WTC11 (cell line): ENCODE data around the gene AGPS. TPM values are rescaled to one million over a fixed set of nuclear protein-coding genes. Genes with fewer than 3 reads are reported as not detected.

Experiments used
- ATAC-seq: fragments of 200-7000 bp; cut with Tn5 transposase; 2 replicates; pipeline ENCODE4 v1.10.0; 2021; ENCODE audit warnings: mild to moderate bottlenecking, moderate library complexity
- CTCF ChIA-PET: fragments of 300-600 bp; sonication (Branson Sonifier 250); formaldehyde crosslinking; loops from one replicate; lab custom pipeline; 2021; ENCODE audit warnings: antibody characterized with exemption; lab: Charles Lee
- POLR2A ChIA-PET: fragments of 350-600 bp; sonication (Branson Sonifier 250); formaldehyde crosslinking; loops from one replicate; lab custom pipeline; 2021; ENCODE audit warnings: antibody characterized with exemption; lab: Charles Lee
- DNase-seq: peaks from one replicate; pipeline ENCODE4 v3.0.0; 2021; ENCODE audit warnings: low spot score
- H3K27ac Mint-ChIP-seq: 2 replicates; pipeline ENCODE4 v1.8.0; 2021; ENCODE audit warnings: mixed read lengths
- H3K27me3 Mint-ChIP-seq: 2 replicates; pipeline ENCODE4 v1.8.0; 2021; ENCODE audit warnings: low read depth, mild to moderate bottlenecking, moderate library complexity, mixed read lengths
- H3K36me3 Mint-ChIP-seq: 2 replicates; pipeline ENCODE4 v1.8.0; 2021; ENCODE audit warnings: mixed read lengths
- H3K4me1 Mint-ChIP-seq: 2 replicates; pipeline ENCODE4 v1.8.0; 2022; ENCODE audit warnings: mixed read lengths
- H3K4me3 Mint-ChIP-seq: 2 replicates; pipeline ENCODE4 v1.8.0; 2021; ENCODE audit warnings: mild to moderate bottlenecking, moderate library complexity, mixed read lengths
- H3K9me3 Mint-ChIP-seq: 2 replicates; pipeline ENCODE4 v1.8.0; 2021; ENCODE audit warnings: mixed read lengths
- CBFB ChIP-seq: sonication (generic); formaldehyde crosslinking; IDR thresholded peaks from 2 replicates; pipeline ENCODE4 v1.8.1; 2022; ENCODE audit warnings: mild to moderate bottlenecking, low read depth, missing genetic modification reagents
- E2F5 ChIP-seq: sonication (generic); formaldehyde crosslinking; IDR thresholded peaks from 2 replicates; pipeline ENCODE4 v1.8.1; 2022; ENCODE audit warnings: mild to moderate bottlenecking, moderate library complexity, missing genetic modification reagents
- ERG ChIP-seq: fragments of 250-450 bp; sonication (Bioruptor Pico); IDR thresholded peaks from 2 replicates; pipeline ENCODE4 v1.8.0; 2021; ENCODE audit warnings: mild to moderate bottlenecking
- ESRRA ChIP-seq: sonication (generic); formaldehyde crosslinking; IDR thresholded peaks from 2 replicates; pipeline ENCODE4 v1.8.1; 2022; ENCODE audit warnings: mild to moderate bottlenecking, missing genetic modification reagents, borderline replicate concordance
- ETV6 ChIP-seq: sonication (generic); formaldehyde crosslinking; IDR thresholded peaks from 2 replicates; pipeline ENCODE4 v1.8.1; 2022; ENCODE audit warnings: mild to moderate bottlenecking, missing genetic modification reagents
- FOXJ3 ChIP-seq: sonication (generic); formaldehyde crosslinking; IDR thresholded peaks from 2 replicates; pipeline ENCODE4 v1.9.0; 2021; ENCODE audit warnings: missing genetic modification reagents, mild to moderate bottlenecking, borderline replicate concordance
- FOXK1 ChIP-seq: sonication (generic); formaldehyde crosslinking; IDR thresholded peaks from 2 replicates; pipeline ENCODE4 v1.8.0; 2022; ENCODE audit warnings: mild to moderate bottlenecking, moderate library complexity, missing genetic modification reagents
- FOXP1 ChIP-seq: sonication (generic); formaldehyde crosslinking; IDR thresholded peaks from 2 replicates; pipeline ENCODE4 v1.8.0; 2022; ENCODE audit warnings: missing genetic modification reagents, mild to moderate bottlenecking, moderate library complexity, borderline replicate concordance
- GTF2I ChIP-seq: fragments of 250-450 bp; sonication (Bioruptor Pico); conservative IDR thresholded peaks from 2 replicates; pipeline ENCODE4 v1.4.0; 2021; ENCODE audit warnings: mild to moderate bottlenecking
- HMGA2 ChIP-seq: fragments of 250-450 bp; sonication (Bioruptor Pico); IDR thresholded peaks from 2 replicates; pipeline ENCODE4 v1.4.0; 2021; ENCODE audit warnings: mild to moderate bottlenecking, moderate library complexity
- MAX ChIP-seq: sonication (generic); formaldehyde crosslinking; IDR thresholded peaks from 2 replicates; pipeline ENCODE4 v1.8.0; 2022; ENCODE audit warnings: mild to moderate bottlenecking, missing genetic modification reagents
- MLX ChIP-seq: sonication (generic); formaldehyde crosslinking; IDR thresholded peaks from 2 replicates; pipeline ENCODE4 v1.8.1; 2023; ENCODE audit warnings: mild to moderate bottlenecking, missing genetic modification reagents, moderate library complexity
- MYBL2 ChIP-seq: sonication (generic); formaldehyde crosslinking; IDR thresholded peaks from 2 replicates; pipeline ENCODE4 v1.8.1; 2023; ENCODE audit warnings: mild to moderate bottlenecking, moderate library complexity, missing genetic modification reagents
- NR2C2 ChIP-seq: sonication (generic); formaldehyde crosslinking; IDR thresholded peaks from 2 replicates; pipeline ENCODE4 v1.8.0; 2022; ENCODE audit warnings: mild to moderate bottlenecking, missing genetic modification reagents
- ZBTB21 ChIP-seq: sonication (generic); formaldehyde crosslinking; IDR thresholded peaks from 2 replicates; pipeline ENCODE4 v1.8.1; 2023; ENCODE audit warnings: mild to moderate bottlenecking, missing genetic modification reagents, borderline replicate concordance
- ZMAT4 ChIP-seq: fragments of 250-450 bp; sonication (Bioruptor Pico); IDR thresholded peaks from 2 replicates; pipeline ENCODE4 v1.9.0; 2021; ENCODE audit warnings: mild to moderate bottlenecking
- ZNF138 ChIP-seq: sonication (generic); formaldehyde crosslinking; conservative IDR thresholded peaks from 2 replicates; pipeline ENCODE4 v1.8.1; 2022; ENCODE audit warnings: mild to moderate bottlenecking, moderate library complexity, missing genetic modification reagents
- ZNF317 ChIP-seq: sonication (generic); formaldehyde crosslinking; IDR thresholded peaks from 2 replicates; pipeline ENCODE4 v1.8.1; 2023; ENCODE audit warnings: low read depth, mild to moderate bottlenecking, moderate library complexity, missing genetic modification reagents, borderline replicate concordance
- ZNF423 ChIP-seq: fragments of 250-450 bp; sonication (Bioruptor Pico); IDR thresholded peaks from 2 replicates; pipeline ENCODE4 v2.1.2; 2022; ENCODE audit warnings: mild to moderate bottlenecking, moderate library complexity
- ZNF512 ChIP-seq: sonication (generic); formaldehyde crosslinking; IDR thresholded peaks from 2 replicates; pipeline ENCODE4 v1.8.1; 2022; ENCODE audit warnings: missing genetic modification reagents, borderline replicate concordance
- ZNF671 ChIP-seq: fragments of 250-450 bp; sonication (Bioruptor Pico); IDR thresholded peaks from 2 replicates; pipeline ENCODE4 v1.8.0; 2021; ENCODE audit warnings: mild to moderate bottlenecking
- total RNA-seq: library from RNA; stranded (reverse); gene quantifications from 3 replicates; pipeline ENCODE4 v1.2.3, GENCODE V29; 2021
- TF ChIP-seq, protein P1 (sequence below): fragments of 250-450 bp; sonication (Bioruptor Pico); IDR thresholded peaks from 2 replicates; pipeline ENCODE4 v2.1.2; 2022; ENCODE audit warnings: mild to moderate bottlenecking, moderate library complexity
- TF ChIP-seq, protein P2 (sequence below): sonication (generic); formaldehyde crosslinking; conservative IDR thresholded peaks from 2 replicates; pipeline ENCODE4 v1.8.1; 2023; ENCODE audit warnings: mild to moderate bottlenecking, low read depth, missing genetic modification reagents, moderate library complexity
- TF ChIP-seq, protein P3 (sequence below): sonication (generic); formaldehyde crosslinking; IDR thresholded peaks from 2 replicates; pipeline ENCODE4 v1.8.1; 2022; ENCODE audit warnings: low read depth, mild to moderate bottlenecking, moderate library complexity, missing genetic modification reagents, borderline replicate concordance

The AGPS gene
- total RNA-seq, 1 experiment from 2014 or later, result 60.8 TPM

DNA sequence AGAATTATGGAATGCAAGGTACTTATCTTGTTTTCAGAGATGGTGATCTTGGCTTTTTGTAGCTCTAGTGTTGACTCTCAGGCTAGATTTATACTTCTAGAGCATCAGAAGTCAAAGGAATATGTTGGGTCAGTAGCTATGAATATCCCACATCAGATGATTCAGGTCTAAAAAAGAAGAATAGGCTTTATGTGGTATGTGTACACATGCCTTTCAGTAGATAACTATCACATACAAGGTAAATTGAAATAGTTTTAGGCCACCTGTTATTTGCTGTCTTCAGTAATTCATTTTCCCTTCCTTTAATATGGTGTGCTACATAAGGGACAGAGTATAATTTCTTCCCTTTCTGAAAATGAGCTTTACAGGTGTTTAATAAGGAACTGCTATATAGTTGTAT is 142.4 kb downstream of the AGPS start:
- Mint-ChIP-seq H3K4me3 (no peak overlapping the region), H3K27me3 (no peaks in the 10 kb centered on the region)
- DNase-seq (no peak), ATAC-seq (no peak)
- ChIA-PET CTCF (interaction anchor here (1.0 to 1.2 kb wide), 2 partner anchors 45 to 69 kb away, joined by 3 read pairs; no protein-coding TSS in a partner anchor), POLR2A (interaction anchor here (0.6 to 1.4 kb wide), 2 partner anchors 14 to 1572 kb away, joined by 3 read pairs; no protein-coding TSS in a partner anchor)
- no peak for TF ChIP-seq FOXJ3 (CRISPR knock-in tag)
- no peak for TF ChIP-seq ZNF138
- no peak for TF ChIP-seq ZNF317 (CRISPR knock-in tag)
- no peak for TF ChIP-seq ESRRA (CRISPR knock-in tag)
- TF ChIP-seq MYBL2, result no peak
- TF ChIP-seq ETV6, result no peak
- no peak for TF ChIP-seq ZNF423
- no peak for TF ChIP-seq ZNF512 (CRISPR knock-in tag)
- TF ChIP-seq E2F5, result no peak
- no peak for TF ChIP-seq ZBTB21 (CRISPR knock-in tag)
- no peak for TF ChIP-seq FOXP1 (CRISPR knock-in tag)
- TF ChIP-seq, protein P1, sequence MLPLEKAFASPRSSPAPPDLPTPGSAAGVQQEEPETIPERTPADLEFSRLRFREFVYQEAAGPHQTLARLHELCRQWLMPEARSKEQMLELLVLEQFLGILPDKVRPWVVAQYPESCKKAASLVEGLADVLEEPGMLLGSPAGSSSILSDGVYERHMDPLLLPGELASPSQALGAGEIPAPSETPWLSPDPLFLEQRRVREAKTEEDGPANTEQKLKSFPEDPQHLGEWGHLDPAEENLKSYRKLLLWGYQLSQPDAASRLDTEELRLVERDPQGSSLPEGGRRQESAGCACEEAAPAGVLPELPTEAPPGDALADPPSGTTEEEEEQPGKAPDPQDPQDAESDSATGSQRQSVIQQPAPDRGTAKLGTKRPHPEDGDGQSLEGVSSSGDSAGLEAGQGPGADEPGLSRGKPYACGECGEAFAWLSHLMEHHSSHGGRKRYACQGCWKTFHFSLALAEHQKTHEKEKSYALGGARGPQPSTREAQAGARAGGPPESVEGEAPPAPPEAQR (CRISPR knock-in tag), result no peak
- TF ChIP-seq MAX, result no peak
- TF ChIP-seq CBFB, result no peak
- TF ChIP-seq MLX, result no peak
- TF ChIP-seq ERG (CRISPR knock-in tag), result no peak
- TF ChIP-seq, all 79 proteins: peak for 0
- Mint-ChIP-seq H3K4me1 (peaks cover 36% of the 10 kb centered on the region), H3K36me3 (no peaks in the 10 kb centered on the region), H3K9me3 (peaks cover 3% of the 10 kb centered on the region; the same call in 1 of the 2 replicates), H3K27ac (no peak overlapping the region)

DNA sequence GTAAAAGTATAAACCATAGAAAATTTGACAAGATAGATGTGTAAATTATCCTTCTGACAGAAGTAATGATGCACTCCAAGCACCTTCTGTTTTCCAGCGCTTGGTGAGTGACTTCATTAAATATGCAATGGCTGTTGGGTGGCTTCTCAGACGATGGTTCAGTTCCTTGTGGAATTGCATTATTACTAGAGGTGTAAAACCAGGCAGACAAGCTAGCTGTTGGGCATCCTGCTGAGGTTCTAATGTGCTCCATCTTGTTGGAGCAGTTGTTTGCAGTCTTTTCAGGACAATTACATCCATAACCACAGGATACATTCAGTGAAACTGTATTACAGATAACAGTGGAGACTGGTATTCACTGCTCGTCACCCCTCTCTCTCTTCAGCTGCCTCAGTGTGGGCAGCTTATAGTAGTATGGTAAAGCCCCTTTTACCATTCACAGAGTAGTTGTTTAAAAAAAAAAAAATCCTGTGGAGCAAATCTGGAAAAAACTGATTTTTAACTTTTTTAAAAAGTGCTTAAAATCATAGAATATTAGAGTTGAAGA is 143.5 kb downstream of the AGPS start:
- POLR2A ChIA-PET, result no interaction called here
- DNase-seq (no peak), ATAC-seq (peak; percentile 78)
- Mint-ChIP-seq H3K27me3 (no peaks in the 10 kb centered on the region), H3K27ac (0 out of 2 replicates have a peak overlapping the region, but pooled peaks have one; percentile 45), H3K36me3 (no peaks in the 10 kb centered on the region), H3K4me3 (no peak overlapping the region), H3K9me3 (peaks cover 3% of the 10 kb centered on the region; the same call in 1 of the 2 replicates), H3K4me1 (peaks cover 34% of the 10 kb centered on the region)
- CTCF ChIA-PET, result no interaction called here
- TF ChIP-seq NR2C2 (no peak), HMGA2 (CRISPR knock-in tag) (no peak), FOXK1 (CRISPR knock-in tag) (no peak), ZNF671 (CRISPR knock-in tag) (no peak), ZMAT4 (CRISPR knock-in tag) (no peak), GTF2I (no peak)
- TF ChIP-seq, protein P1 (CRISPR knock-in tag), result no peak
- TF ChIP-seq, protein P2, sequence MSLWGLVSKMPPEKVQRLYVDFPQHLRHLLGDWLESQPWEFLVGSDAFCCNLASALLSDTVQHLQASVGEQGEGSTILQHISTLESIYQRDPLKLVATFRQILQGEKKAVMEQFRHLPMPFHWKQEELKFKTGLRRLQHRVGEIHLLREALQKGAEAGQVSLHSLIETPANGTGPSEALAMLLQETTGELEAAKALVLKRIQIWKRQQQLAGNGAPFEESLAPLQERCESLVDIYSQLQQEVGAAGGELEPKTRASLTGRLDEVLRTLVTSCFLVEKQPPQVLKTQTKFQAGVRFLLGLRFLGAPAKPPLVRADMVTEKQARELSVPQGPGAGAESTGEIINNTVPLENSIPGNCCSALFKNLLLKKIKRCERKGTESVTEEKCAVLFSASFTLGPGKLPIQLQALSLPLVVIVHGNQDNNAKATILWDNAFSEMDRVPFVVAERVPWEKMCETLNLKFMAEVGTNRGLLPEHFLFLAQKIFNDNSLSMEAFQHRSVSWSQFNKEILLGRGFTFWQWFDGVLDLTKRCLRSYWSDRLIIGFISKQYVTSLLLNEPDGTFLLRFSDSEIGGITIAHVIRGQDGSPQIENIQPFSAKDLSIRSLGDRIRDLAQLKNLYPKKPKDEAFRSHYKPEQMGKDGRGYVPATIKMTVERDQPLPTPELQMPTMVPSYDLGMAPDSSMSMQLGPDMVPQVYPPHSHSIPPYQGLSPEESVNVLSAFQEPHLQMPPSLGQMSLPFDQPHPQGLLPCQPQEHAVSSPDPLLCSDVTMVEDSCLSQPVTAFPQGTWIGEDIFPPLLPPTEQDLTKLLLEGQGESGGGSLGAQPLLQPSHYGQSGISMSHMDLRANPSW (CRISPR knock-in tag), result no peak
- TF ChIP-seq, protein P3, sequence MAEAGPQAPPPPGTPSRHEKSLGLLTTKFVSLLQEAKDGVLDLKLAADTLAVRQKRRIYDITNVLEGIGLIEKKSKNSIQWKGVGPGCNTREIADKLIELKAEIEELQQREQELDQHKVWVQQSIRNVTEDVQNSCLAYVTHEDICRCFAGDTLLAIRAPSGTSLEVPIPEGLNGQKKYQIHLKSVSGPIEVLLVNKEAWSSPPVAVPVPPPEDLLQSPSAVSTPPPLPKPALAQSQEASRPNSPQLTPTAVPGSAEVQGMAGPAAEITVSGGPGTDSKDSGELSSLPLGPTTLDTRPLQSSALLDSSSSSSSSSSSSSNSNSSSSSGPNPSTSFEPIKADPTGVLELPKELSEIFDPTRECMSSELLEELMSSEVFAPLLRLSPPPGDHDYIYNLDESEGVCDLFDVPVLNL (CRISPR knock-in tag), result no peak
